Stimulated activated CD4-positive, alpha-beta T cell treated with anti-CD3 and anti-CD28 coated beads, Interleukin-4, amount 100 ng/mL, for 48 hours (primary cell): ENCODE measurements around the gene PPM1E.
"Not testable (repeated sequence)": the region's sequence is repeated elsewhere in the genome, so short reads cannot be mapped to it uniquely, and the experiment has no call there.

Experiments used
- DNase-seq, 2 donors: peaks; one replicate each; pipeline ENCODE4 v3.0.0-alpha.2; 2020; ENCODE audit warnings: low read depth in 2 of 2

The PPM1E gene

GRCh38 chr17:58755577-58756245 is at the start of gene PPM1E:
Gene PPM1E, plus strand, starts transcription at chr17:58755854.
- DNase-seq = peak; percentile 8 to 22

GRCh38 chr17:58706351-58707140 is 49.1 kb upstream of the PPM1E start:
- DNase-seq = no peak

- DNase-seq = peak in 1 of 2 donors; percentile 15
These were observed 44.6 kb upstream of the PPM1E start for GRCh38 chr17:58710948-58711552.

DNA sequence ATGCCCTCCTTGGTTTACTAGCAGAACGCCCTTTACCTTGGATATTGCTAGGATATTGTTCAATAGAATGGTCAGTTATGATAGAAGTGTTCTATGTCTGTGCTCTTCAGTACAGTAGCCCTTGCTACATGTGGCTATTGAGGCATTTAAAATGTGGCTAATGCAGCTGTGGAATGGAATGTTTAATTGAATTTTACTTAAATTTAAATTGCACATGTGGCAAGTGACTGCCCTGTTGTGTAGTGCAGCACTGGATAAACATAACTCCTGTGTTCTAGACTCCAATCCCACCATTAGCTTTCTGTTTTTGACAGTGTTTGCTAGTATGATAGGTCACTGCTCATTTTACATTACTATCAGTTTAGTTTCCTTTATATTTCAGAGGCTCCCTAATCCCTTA is 33.4 kb upstream of the PPM1E start:
- no peak for DNase-seq

DNA sequence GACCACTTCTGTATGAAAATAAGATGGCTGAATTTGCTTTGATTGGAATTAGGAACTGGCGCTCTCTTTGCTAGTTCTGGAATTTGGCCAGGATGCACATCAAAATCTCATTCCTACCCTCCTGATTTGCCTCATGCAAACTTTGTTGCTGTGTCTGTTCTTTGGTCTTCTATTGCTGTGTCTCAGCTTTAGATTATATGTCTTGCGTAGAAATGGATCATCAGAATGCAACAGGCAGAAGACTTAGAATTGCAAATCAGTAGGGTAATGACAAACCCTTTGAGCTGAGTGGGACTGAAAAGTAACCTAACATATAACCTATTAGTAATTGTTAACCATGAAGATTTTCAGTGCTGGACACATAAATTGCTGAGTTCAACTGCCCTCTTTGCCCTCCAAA is 33.0 kb upstream of the PPM1E start:
- DNase-seq = no peak

GRCh38 chr17:58728798-58729197 is 26.9 kb upstream of the PPM1E start:
- no peak for DNase-seq

DNA sequence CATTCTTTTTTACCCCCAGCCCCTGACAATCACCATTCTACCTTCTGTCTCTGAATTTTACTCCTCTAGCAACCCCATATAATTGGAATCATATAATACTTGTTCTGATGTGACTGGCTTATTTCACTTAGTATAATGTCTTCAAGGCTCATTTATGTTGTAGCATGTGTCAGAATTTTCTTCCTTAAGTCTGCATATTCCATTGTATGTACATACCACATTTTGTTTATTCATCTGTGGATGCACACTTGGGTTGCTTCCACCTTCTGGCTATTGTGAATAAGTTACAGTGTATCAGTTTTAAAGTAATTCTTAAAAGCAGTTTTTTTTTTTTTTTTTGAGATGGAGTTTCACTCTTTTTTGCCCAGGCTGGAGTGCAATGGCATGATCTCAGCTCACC is 24.7 kb upstream of the PPM1E start:
- DNase-seq = no peak

DNA sequence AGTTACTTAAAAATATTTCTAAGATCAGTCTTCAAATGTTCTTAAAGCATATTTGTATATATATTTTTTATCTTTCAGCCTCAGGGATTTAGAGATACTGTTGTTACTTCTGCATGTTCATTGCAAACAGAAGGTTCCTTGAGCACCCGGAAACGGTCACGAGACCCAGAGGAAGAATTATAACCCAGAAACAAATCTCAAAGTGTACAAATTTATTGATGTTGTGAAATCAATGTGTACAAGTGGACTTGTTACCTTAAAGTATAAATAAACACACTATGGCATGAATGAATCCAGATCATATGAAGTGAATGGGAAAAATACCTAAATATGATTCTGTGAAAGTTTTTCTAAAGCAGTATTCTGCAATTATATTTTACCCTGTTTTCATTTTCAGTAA is 21.6 kb upstream of the PPM1E start:
- DNase-seq = no peak

DNA sequence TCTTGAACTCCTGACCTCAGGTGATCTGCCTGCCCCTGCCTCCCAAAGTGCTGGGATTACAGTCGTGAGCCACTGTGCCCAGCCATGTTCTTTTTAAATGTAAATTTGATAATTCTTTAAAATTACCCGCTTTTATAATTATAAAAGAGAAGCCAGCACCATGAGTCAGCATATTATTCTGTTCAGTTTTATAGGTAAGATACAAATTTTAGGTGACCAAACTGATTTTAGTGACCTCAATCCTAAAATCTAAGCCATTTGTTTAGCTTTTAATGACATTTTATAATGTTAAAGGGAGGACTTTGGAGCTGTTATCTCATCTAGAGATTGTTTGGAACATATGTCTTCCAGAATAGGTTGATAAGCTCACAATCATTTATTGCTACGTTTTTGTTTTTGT is 20.8 kb upstream of the PPM1E start:
- no peak for DNase-seq

DNA sequence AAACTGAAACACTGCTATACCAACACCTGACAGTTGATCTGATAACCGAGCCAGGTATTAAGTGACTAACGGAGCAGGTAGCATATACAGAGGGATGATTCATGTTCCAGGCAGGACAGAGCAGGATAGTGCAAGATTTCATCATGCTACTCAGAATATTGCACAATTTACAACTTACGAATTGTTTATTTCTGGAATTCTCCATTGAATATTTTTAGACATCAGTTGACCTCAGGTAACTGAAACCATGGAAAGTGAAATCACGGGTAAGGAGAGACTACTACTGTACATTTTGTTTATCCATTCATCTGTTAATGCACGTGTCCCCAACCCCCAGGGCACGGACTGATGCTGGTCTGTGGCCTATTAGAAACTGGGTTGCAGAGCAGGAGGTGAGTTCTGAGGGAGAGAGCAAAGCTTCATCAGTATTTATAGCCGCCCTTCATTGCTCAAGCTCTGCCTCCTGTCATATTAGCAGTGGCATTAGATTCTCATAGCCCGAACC is 14.5 kb upstream of the PPM1E start:
- DNase-seq = no peak

DNA sequence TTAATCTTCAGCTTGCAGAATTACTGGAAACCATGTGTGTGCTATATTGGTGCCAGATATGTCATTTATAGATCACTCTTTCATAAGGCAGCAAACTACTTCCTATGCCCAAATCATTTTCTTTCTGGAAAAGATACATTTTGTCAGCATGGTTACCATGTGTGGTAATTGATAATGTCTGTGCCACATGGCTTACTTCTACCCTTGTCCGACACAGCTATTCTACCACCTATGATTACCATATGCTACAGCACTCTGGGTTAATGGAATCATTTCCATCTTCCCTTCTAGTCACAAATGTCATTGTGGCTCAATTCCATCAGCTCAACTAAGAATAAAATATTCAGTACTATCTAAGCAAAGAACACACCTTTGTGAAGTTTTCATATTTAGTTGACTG is 8.0 kb upstream of the PPM1E start:
- no peak for DNase-seq

GRCh38 chr17:58749627-58750026 is 6.0 kb upstream of the PPM1E start:
- DNase-seq = not testable (repeated sequence)

DNA sequence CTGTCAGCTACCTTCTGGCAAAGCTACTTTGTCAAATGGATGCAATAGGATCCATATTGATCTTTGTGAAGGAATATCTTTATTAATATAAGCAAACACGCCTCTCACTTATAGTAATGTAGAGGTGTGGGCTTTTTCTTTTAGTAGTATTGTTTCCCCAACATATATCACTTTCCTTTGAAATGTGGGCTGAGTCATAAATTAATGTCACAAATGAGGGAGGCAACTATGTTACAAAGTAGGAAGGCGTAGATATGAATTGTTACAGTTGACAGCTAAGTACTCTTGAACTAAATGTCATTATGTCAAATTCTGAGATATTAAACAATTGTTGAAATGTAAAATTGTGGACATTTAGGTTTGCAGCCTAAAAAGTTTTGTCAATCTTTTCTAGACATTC is 2.6 kb upstream of the PPM1E start:
- DNase-seq = no peak

- DNase-seq = no peak
These were observed 431 bp upstream of the PPM1E start for GRCh38 chr17:58755269-58755576.

DNA sequence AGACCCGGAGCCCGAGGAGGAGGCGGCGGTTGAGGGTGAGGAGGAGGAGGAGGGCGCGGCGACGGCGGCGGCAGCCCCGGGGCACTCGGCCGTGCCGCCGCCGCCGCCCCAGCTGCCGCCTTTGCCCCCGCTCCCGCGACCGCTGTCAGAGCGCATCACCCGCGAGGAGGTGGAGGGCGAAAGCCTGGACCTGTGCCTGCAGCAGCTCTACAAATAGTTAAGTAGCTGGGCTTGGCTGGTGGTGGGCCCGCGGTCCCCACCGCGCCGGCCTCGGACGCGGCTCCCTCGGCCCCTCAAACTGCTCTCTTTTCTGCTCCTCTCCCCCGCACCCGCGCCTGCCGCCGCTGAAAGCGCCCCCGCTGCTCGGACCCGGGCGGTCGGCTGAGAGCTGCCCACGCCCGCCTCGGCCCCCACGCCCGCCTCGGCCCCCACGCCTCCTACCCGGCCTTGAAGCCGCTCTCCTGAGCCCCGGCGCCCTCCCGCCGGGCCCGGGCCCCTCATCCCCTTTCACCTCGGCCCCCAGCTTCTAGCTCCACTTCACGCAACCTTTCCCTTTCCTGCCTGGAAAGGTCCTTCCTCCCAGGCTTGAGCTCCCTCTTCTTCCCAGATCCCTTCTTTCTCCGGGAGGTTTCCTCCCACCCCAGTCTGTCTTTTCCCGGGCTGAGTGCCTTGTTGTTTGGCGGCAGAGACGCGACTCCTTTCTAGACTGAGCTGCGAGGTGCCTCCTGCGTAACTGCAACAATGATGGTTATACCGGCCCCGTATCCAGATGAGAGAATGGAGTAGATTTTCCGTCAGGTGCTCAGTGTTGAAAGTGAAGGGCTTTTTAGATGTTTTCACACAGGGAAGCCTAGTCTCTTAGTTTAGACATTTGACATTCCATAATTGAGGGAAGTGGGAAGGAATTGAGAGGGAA is 850 bp downstream of the PPM1E start:
- DNase-seq = no peak

DNA sequence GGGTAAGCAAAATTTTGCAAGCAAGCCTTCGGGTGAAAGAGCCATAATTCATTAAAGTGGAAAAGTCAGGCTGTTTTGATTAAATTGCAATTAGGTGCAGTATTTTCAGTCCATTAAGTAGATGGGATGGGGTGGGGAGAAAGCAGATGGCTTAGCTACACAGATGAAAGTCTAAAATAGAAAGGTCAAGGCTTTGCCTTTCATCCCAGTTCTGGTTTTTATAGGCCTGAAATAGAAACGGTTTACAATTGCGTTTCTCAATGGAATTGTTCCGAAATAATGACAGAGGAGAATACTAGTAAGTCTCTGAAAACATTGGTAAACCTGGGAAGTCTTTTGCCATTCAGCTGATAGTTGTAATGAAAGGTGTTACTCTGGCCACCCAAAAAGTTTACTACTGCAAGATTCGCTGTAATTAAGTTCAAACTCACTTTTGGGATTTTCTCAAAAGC is 1.5 kb downstream of the PPM1E start:
- no peak for DNase-seq

DNA sequence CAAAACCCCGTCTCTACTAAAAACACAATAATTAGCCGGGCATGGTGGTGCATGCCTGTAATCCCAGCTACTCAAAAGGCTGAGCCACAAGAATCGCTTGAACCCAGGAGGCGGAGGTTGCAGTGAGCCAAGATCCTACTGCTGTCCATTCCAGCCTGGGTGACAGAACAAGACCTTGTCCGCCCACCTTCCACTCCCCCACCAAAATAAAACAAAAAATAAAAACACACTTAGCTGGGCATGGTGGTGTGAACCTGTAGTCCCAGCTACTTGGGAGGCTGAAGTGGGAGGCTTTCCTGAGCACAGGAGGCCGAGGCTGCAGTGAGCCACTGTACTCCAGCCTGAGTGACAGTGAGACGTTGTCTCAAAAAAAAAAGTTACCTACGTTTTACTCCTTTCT is 3.2 kb downstream of the PPM1E start:
- DNase-seq = no peak

DNA sequence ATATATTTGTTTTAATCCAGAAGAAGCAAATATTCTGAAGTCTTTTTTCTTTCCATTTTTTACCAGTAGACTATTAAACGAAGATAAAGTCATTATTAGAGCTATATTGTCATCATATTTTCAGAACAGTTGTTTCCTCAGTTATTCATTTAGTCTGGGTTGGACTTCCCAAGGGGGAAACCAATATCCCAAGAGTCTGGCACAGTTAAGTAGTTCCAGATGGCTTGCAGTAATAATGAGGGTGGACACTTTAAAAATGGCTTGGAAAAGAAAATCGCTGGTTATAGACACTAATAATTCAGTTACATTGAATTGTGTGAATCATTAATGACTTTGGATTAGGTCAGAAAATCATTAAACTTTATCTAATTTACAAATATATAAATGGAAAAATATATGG is 3.9 kb downstream of the PPM1E start:
- no peak for DNase-seq

DNA sequence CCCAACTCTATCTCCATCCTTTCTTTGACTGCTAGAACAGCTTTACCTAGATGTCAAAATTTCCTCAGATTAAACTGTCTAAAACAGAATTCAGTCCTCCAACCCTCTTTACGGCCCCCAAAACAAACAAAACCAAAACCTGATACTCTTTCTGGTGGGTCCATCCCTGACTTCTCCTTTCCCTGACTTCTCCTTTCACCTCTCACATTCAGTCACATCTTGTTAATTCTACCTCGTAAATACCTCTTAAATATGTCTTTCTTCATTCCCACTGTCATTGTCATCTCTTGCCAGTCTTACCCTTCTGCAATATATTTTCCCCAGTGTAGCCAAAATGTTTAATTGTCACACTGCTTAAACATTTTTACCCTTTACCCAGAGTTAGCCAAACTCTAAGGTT is 4.6 kb downstream of the PPM1E start:
- no peak for DNase-seq

DNA sequence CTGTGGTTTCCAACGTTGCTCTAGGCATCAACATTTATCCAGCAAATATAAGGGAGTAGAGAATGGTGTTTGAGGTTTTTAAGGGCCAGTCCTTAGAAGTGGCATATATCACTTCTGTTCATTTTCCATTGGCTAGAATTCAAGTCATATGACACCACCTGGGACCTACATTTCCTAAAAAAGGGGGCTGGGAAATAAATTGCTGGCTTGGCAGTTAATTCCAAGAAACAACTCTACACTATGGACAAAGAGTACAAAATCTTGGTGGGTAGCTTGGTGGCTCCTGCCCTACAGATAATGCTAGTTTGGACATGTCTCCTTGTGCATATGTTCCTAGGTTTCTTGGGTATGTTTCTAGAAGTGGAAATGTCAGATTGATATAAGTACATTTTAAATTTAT is 7.6 kb downstream of the PPM1E start:
- DNase-seq = no peak

DNA sequence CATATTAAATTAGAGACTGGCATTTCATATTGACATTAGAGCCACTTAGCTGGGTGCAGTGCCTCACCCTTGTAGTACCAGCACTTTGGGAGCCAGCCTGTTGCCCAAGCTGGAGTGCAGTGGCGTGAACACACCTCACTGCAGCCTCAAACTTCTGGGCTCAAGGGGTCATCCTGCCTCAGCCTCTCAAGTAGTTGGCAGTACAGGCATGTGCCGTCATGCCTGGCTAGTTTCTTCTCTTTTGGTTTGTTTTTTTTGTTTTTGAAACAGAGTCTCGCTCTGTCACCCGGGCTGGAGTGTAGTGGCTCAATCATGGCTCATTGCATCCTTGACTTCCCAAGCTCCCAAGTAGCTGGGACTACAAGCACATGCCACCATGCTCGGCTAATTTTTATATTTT is 8.7 kb downstream of the PPM1E start:
- no peak for DNase-seq

DNA sequence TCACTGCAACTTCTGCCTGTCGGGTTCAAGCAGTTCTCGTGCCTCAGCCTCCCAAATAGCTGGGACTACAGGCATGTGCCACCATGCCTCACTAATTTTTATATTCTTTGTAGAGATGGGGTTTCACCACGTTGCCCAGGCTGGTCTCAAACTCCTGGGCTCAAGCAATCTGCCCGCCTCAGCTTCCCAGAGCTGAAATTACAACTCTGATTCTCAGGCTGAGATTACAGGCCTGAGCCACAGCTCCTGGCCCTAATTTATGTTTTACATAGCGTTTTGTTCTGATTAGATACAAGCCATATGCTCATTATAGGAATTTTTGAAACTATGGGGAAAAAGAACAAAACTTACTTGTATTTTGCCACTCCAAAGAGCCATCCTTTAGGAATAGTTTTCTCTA is 22.8 kb downstream of the PPM1E start:
- DNase-seq = not testable (repeated sequence)
